Measurements from ENCODE around the gene CYSRT1. TPM values are rescaled to one million over a fixed set of nuclear protein-coding genes. Genes with fewer than 3 reads are reported as not detected.

CYSRT1 gene, protein sequence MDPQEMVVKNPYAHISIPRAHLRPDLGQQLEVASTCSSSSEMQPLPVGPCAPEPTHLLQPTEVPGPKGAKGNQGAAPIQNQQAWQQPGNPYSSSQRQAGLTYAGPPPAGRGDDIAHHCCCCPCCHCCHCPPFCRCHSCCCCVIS
- 0.27 TPM in 2 replicates for total RNA-seq

DNA sequence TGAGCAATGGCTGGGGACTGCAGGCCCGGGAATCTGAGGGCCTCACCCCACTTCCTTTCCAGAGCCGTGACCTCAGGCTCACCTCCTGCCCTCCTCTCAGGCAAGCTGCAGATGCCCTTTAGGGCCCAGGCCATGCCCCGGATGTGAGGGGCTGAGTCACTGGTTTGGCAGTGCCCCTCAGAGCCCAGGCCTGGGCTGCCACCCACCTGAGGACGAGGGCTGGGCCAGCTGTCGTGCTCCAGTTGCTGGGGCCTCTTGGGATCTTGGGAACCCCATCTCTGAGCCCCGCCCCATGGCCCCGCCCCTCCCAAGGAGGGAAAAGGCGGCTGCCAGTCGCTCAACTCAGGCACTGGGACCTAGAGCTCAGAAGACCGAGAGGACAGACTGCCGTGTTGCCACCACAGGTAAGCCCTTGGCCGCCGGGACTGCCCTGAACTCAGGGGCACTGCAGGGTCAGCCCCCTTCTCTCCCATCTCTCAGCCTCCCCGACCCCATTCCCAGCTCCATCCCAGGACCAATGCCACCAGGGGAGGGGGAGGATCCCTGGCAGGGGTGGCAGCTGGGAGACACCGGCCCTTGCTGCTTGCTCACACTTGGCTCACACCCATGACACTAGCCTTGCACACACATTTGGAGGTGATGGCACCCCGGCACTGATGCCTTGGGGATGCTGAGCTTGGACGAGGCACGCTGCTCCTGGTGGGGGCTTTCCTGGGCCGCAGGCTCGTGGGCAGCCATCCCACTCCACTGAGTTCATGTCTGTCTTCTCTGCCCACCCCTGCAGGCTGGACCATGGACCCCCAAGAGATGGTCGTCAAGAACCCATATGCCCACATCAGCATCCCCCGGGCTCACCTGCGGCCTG lies at the start of gene CYSRT1:
TSS of gene CYSRT1 (plus strand) at position 345 of the 865 bp plus-strand sequence. CDS start at position 793, 448 bp downstream.
- intact Hi-C loops (cut with micrococcal nuclease): loop anchor here (10.0 kb wide), 2 partner anchors 340 to 680 kb away; partner anchors contain the start of genes NOTCH1 and TRAF2

DNA sequence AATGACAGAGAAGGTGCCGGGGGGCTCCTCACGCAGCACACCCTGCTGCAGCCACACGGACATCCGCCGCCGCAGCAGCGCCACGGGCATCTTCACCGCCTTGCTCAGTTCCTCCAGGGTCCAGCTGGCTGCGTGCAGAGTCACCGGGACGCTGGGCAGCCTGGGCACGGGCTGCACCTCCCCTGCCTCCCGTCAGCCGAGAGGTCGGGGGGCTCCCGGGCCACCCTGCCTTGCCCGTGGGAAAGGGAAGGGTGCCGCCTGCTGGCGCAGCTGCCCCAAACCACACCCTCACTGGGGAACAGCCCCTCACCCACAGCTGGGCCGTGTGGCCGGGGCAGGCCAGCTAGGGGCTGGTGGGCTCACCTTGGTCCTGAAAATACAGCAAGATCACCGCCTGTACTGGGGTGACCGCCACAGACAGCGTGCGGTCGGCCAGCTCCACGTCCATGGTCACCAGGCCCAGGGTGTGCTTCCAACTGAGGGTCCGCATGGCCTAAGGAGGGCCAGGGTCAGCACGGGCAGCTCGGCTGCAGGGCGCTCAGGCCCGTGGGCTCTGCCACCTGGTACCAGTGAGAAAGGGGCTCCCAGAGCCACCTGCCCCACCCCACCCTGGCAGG lies 49.5 kb upstream of the CYSRT1 start:
- intact Hi-C loops (cut with micrococcal nuclease): no loop called here

DNA sequence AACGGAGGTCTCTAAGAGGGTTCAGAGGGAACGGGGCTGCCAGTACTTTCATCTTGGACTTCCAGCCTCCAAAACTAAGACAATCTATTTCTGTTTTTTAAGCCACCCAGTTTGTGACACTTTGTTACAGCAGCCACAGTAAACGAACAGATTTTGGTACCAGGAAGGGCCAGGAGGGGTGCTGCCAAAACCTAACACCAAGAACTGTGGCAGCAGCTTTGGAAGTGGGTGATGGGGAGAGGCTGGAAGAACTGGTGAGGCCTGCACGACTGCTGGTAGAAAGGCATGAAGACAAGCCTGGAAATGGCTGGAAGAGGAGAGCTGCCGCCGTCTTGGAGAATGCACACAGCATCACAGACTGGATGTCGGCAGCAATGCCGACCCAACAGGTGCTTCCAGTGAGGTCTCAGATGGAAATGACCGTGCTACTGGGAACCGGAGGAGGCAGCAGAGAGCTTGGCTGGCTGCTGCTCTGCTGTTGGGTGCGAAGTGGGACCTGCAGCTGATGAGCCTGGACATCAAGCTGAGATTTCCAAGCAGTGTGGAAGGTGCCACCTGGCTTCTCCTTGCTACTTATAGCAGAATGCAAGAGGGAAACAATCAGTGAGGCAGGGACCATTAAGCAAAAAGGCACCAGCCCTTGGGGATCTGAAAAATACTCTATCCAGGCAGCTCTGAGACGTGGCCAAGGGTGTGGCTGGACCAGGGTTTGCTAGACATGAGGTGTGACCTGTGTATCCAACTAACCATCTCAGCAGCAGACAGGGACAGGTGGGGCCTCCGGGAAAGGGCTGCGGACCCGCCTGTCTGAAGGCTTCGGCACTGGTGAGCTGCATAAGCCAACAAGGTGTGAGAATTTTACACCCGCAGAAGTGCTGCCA lies 48.4 kb upstream of the CYSRT1 start:
- intact Hi-C loops (cut with micrococcal nuclease): no loop called here

DNA sequence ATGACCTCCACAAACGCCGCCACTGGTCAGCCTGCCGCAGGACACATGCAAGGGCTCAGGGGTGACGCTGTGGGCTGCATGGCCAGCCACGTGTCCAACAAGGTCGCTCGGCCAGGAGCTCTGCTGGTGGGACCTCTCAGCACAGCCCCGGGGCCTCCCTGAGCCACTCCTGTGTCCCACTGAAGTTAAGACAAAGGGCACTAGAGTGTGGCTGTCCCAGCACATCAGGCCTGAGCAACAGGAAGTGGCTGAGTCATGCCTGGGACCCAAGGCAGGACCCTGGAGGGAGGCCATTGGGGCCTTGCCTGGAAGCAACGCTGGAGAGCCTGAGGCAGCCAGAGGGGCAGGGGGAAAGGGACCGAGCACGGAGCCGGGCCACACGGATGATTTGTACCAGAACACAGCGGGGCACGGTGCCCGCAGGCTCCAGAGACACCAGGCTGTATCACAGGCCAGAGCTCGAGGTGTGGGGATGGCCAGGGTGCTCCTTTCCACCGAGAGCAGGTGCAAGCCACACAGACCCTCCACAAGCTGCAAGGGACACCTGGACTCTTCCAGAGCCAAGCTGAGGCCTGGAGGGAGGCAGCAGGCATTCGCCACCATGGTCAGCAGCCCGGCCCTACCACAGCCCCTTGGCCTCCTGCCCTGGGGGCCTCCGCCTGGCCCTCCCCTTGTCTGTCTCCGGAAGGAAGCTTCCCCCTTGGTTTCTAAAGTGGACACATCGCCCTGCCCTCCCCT lies 46.6 kb upstream of the CYSRT1 start:
- intact Hi-C loops (cut with micrococcal nuclease): no loop called here

DNA sequence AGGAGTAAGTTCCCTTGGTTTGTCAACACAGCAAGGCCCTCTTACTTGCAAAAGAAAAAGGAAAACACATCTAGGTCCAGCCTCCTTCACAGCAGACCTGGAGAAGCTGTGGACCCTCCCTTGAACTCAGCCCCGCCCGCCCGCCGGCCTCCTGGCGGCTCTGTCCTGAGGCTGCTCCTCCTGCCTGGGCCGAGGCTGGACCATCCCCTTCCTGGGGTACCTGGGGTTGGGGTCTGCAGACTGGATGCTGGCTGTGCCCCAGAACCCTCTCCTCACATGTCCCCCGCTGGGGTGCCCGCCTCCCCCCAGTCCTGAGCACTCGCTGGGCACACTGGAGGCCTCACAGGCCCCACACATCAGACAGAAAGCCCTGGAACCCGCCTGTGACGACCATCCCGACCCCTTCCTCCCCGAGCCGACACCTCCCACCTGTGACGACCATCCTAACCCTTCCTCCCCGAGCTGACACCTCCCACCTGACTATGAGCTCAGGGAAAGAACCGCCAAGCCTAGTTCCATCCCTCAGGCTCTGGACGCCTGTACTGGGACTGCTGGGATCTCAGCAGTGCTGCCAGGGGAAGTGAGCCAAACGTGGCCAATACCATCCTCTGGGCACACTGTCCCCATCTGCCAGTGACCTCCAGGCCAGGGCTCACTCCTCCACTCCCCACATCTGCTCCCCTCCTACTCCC lies 45.9 kb upstream of the CYSRT1 start:
- intact Hi-C loops (cut with micrococcal nuclease): no loop called here

DNA sequence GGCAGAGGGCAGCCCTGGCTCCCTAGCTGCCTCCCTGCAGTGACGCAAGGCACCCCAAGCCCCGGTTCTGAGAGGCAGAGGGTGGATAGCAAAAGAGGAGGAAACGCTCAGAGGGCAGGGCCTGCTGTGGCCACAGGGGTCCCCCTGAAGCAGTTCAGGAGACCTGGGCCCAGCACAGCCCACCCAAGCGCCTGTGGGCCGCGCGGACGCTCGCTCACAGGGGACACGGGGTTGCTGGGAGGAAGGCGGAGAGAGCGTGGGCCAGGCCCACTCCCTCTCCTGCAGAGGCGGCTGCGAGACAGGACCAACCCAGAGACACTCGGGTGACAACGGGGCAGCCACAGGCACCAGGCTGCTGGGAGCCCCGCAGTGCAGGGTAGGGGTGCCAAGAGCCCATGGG lies 45.2 kb upstream of the CYSRT1 start:
- intact Hi-C loops (cut with micrococcal nuclease): no loop called here

DNA sequence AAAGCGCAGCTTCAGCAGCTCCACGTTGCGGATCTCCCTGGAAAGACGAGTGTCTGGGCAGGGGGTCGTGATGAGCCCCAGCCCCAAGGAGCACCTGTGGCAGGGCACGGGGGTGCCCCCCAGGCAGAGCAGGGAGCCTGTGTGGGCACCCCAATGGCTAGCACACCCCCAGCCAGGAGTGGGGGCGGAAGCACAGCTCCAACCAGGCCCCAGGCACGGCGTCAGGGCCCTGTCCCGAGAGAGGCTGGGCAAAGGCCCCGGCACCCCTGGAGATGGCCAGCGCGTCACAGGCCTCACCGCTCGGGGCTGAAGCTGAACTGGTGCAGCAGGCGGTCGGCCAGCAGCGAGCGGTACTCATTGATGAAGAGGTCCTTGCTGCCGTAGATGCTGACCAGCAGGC lies 44.5 kb upstream of the CYSRT1 start:
- intact Hi-C loops (cut with micrococcal nuclease): no loop called here

DNA sequence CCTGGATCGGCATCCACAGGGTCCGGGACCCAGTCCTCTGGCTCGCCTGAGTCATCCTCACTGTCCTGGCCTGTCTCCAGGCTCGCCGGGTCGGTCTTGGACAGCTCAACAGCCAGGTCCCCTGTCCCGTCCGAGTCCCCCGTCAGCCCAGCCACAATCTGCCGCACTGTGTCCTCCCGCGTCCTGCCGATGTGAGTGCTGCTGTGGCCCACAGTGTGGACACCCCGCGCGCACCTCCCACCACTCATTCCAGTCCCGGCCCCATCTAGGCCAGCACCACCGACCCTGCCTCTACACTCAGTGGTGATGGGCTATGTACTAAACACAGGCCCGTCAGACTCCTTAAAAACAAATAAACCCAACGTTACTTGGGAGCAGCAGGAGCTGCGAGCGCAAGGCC lies 43.3 kb upstream of the CYSRT1 start:
- intact Hi-C loops (cut with micrococcal nuclease): no loop called here

DNA sequence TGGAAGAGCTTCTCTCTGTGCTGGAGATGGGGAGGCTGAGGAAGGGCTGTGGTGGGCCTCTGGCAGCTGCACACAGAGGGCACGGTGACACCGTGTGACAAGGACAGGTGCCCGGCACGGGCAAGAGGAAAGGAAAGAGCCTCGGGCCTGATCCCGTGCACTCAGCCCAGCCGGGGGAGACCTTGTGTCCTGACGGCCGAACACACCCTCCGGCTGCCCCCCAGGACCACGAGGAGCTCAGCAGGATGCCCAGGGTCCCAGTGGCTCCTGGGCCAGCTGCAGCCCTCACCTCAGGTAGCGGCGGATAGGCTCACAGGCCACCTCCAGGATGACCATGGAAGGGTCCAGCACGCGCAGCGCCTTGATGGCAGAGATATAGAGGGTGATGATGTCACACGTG lies 42.1 kb upstream of the CYSRT1 start:
- intact Hi-C loops (cut with micrococcal nuclease): no loop called here

DNA sequence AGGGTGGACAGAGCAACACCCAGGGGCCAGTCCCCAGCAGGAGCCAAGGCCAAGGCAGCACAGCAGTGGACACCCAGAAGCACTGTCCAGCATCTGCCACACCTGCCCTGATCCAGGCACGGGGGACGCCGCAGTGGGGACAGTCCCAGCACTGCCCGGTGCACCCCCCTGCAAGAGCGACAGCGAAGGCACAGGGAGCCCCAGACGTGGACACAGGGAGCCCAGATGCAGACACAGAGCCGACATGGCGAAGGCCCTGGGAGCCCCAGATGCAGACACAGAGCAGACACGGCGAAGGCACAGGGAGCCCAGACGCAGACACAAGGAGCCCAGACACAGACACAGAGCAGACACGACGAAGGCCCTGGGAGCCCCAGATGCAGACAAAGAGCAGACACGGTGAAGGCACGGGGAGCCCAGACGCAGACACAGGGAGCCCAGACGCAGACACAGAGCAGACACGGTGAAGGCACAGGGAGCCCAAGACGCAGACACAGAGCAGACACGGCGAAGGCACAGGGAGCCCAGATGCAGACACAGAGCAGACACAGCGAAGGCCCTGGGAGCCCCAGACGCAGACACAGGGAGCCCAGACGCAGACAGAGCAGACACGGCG lies 40.9 kb upstream of the CYSRT1 start:
- intact Hi-C loops (cut with micrococcal nuclease): no loop called here

DNA sequence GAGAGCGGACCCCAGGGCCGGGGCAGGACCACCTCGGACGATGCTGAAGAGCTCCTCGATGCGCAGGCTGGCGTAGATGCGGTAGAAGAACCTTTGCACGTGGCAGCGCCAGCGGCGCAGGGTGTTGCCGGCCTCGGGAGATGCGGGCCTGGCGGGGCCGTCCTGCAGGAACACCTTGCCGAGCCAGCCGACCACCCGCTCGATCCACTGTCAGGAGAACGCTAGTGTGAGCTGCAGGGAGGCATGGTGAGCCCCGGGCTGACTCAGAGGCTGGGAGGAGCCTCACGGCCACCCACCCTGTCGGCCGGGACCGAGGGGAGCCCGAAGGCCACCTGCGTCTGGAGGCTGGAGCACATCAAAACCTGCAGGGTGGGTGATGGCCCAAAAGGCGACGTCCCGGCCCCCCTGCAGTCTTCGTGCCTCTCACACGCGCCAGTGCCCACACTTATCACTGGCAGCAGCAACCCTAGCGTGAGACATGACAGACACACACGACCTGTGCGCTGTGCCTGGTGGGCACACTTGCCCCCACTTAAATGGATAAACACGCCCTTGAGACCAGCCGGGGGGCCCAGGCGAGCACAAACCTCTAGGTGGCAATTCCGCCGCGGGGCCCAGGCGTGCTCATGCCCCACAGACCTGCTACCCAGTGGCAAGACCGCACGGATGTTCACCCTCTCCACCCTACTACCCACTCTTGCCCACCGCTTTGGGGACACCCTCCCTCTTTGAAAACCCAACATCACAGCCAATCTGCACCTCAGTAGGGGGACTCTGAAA lies 39.9 kb upstream of the CYSRT1 start:
- intact Hi-C loops (cut with micrococcal nuclease): no loop called here

DNA sequence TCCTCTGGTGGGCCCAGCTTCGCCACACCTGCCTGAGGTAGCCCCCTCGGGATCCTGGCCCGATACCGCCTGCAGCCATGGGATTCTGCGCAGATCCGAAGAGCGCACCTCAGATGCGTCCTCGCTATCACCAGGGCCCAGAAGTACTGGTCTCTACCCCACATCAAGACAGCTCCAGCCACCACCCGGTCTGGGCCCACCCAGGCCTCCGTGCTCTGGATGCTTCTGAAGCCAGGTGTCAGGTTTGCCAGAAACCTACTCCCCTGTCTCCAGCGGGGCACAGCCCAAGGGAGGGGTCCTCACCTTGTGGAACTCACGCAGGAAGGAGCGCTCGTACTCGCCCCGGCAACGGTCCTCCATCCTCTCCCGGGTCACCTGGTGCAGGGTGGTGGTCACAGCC lies 39.1 kb upstream of the CYSRT1 start:
- intact Hi-C loops (cut with micrococcal nuclease): no loop called here

DNA sequence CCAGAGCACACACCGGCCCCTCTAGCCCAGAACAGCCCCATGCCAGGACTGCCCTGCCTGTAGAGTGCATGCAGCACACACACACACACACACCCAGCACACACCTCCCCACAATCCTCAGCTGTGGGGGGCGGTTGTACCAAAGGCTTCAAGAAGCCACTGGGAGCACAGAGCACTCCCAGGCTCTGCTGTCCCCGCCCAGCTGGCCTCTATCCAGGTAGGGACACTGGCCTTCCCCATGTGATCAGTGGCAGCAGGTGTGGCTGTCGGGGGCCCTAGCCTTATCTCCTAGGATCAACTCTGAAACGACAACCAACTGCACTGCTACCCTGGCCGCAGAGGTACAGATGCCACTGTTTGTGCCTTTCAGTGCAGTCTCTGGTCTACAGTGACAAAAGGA lies 38.6 kb upstream of the CYSRT1 start:
- intact Hi-C loops (cut with micrococcal nuclease): no loop called here

DNA sequence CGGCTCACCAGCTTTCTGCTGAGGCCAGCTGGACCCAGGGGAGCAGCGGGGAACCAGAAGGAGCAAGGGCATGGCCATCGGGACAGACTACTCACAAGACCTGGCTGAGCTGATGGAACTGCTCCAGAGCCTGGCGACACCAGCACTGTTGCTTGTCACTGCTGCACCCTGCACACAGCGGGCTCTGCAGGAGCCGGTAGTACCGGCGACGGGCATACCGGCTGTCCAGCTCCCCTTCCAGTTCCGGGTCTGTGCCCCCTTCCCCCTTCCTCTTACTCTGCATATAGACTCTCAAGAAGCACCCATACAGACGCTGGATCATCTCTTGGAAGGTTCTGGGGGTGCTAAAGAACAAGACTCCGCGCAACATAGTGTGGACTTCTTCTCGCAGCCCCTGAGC lies 37.6 kb upstream of the CYSRT1 start:
- intact Hi-C loops (cut with micrococcal nuclease): no loop called here

DNA sequence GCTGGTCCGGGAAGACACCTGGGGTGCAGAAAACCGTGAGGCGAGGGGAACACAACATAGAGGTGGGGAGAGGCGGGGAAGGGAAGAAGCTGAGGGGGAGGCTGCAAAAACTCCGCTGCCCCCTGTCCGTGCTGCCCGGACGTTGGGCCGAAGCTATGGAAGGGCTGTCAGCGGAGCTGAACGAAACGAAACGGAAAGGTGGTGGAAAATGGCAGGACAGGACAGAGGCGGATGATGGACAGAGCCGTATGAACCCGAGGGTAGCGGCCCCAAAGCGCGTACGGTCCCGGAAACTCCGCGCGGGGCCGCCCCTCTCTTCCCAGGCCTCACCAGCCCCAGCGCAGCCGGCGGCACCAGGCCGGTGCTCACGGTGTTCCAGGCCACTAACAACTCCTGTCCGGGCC lies 36.9 kb upstream of the CYSRT1 start:
- intact Hi-C loops (cut with micrococcal nuclease): loop anchor here (1.0 to 2.0 kb wide), 6 partner anchors 17 to 67 kb away; partner anchors contain the start of genes NDOR1, NELFB and TMEM203

DNA sequence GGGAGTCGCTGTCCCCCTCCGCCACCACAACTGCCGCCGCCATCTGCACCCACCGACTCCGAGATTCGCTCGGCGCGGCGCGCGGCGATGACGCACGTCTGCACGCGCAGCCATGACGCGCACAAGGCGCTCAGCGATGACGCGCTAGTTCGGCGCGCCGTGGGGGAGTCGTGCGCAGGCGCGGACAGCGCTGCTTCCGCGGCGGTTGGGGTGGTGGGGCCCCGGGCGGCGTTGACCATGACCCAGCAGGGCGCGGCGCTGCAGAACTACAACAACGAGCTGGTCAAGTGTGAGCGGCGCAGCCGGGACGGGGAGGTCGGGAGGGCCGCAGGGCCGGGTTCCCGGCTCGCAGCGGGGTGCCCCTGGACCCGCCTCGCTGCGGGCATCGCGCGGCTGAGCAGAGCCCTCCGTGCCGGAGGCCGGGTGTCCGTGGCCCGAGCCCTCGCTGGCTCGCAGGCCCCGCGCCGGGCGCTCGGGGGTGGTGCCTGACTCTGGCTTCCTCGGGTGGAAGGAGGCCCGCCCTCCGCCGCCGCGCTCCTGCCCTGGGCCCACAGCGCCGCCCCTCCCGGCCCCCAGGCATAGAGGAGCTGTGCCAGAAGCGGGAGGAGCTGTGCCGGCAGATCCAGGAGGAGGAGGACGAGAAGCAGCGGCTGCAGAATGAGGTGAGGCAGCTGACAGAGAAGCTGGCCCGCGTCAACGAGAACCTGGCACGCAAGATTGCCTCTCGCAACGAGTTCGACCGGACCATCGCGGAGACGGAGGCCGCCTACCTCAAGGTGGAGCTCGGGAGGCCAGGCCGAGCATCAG lies 36.3 kb upstream of the CYSRT1 start, which contains the start of the genes ANAPC2 and SSNA1:
TSS of gene ANAPC2 (minus strand) at position 71 of the 807 bp plus-strand sequence. CDS start at position 43, 28 bp downstream.
TSS of gene SSNA1 (plus strand) at position 187 of the 807 bp plus-strand sequence. CDS start at position 238, 51 bp downstream.
- intact Hi-C loops (cut with micrococcal nuclease): loop anchor here (1.0 to 2.0 kb wide), 7 partner anchors 12 to 67 kb away; partner anchors contain the start of genes NDOR1, NELFB, TMEM203 and TPRN
